SKM-1 (cell line): ENCODE data around the gene PXYLP1.

Source experiments
- DNase-seq: peaks from one replicate; lab custom pipeline; 2025; ENCODE audit not compliant: unreplicated experiment; lab: John Stamatoyannopoulos, UW

Gene PXYLP1

GRCh38 chr3:141343865-141344271, 112.2 kb downstream of the PXYLP1 start:
- no peak for DNase-seq
